SK-N-DZ (cell line): ENCODE results near the gene CDH22.

Experiments
- DNase-seq: peaks from one replicate; pipeline ENCODE4 v3.0.0-alpha.2; 2015; ENCODE audit warnings: low spot score

The CDH22 gene

GRCh38 chr20:46344488-46345162 is 36.3 kb upstream of the CDH22 start:
- DNase-seq: no peak

GRCh38 chr20:46343975-46344357 is 35.7 kb upstream of the CDH22 start:
- no peak for DNase-seq

GRCh38 chr20:46343348-46343974 is 35.2 kb upstream of the CDH22 start:
- DNase-seq: peak; percentile 47

GRCh38 chr20:46342451-46343347 is 34.4 kb upstream of the CDH22 start:
- no peak for DNase-seq

GRCh38 chr20:46342010-46342378 is 33.7 kb upstream of the CDH22 start:
- DNase-seq: no peak

GRCh38 chr20:46341074-46342009 is 33.0 kb upstream of the CDH22 start:
- DNase-seq: no peak

GRCh38 chr20:46339037-46339436 is 30.7 kb upstream of the CDH22 start:
- DNase-seq: no peak

GRCh38 chr20:46336735-46337134 is 28.4 kb upstream of the CDH22 start:
- no peak for DNase-seq

- no peak for DNase-seq
Measured at GRCh38 chr20:46334303-46334904, 26.1 kb upstream of the CDH22 start.

GRCh38 chr20:46333161-46333991 is 25.1 kb upstream of the CDH22 start:
- no peak for DNase-seq

- DNase-seq: peak; percentile 72
Measured at GRCh38 chr20:46332373-46333160, 24.3 kb upstream of the CDH22 start.

GRCh38 chr20:46331611-46332361 is 23.5 kb upstream of the CDH22 start:
- no peak for DNase-seq

- DNase-seq: no peak
Measured at GRCh38 chr20:46330831-46331371, 22.6 kb upstream of the CDH22 start.

GRCh38 chr20:46330072-46330763 is 21.9 kb upstream of the CDH22 start:
- DNase-seq: no peak

- DNase-seq: peak; percentile 68
Measured at GRCh38 chr20:46328200-46328882, 20.0 kb upstream of the CDH22 start.

- no peak for DNase-seq
Measured at GRCh38 chr20:46327557-46327956, 19.3 kb upstream of the CDH22 start.

- DNase-seq: no peak
Measured at GRCh38 chr20:46325789-46326188, 17.5 kb upstream of the CDH22 start.
